Prostate gland (tissue), 2 donors: ENCODE measurements around the gene DHX38. TPM values are rescaled to one million over a fixed set of nuclear protein-coding genes. Genes with fewer than 3 reads are reported as not detected.

ENCODE experiments used
- DNase-seq: peaks from one replicate; pipeline ENCODE4 v3.0.0-alpha.2; 2019; ENCODE audit warnings: low spot score
- H3K27ac ChIP-seq, 2 donors: fragments of 200-600 bp; sonication (generic); 2 replicates each; pipeline ENCODE4 v1.5.1; 2017 to 2019
- H3K27me3 ChIP-seq: fragments of 200-600 bp; sonication (generic); replicated peaks from 2 replicates; pipeline ENCODE4 v1.5.1; 2019; ENCODE audit not compliant: insufficient read depth
- H3K36me3 ChIP-seq, 2 donors: fragments of 200-600 bp; sonication (generic); 1 replicate in 1 of 2; 2 replicates in 1 of 2; pipeline versions ENCODE4 v1.5.1 to v1.8.1; 2017 to 2019
- H3K4me1 ChIP-seq: fragments of 200-600 bp; sonication (generic); replicated peaks from 2 replicates; pipeline ENCODE4 v1.5.1; 2019
- H3K4me3 ChIP-seq, 2 donors: fragments of 200-600 bp; sonication (generic); 2 replicates each; pipeline ENCODE4 v1.5.1; 2017 to 2019
- H3K9me3 ChIP-seq: fragments of 200-600 bp; sonication (generic); 2 replicates; pipeline ENCODE4 v1.5.1; 2017
- CTCF ChIP-seq, 4 experiments: fragments of 200-600 bp in 2 of 4; fragments of 450-650 bp in 2 of 4; sonication (generic) in 2 of 4; IDR thresholded peaks; 1 replicate in 3 of 4; 2 replicates in 1 of 4; pipeline ENCODE4 v1.5.1; 2016 to 2019; ENCODE audit warnings: antibody characterized with exemption in 4 of 4, mild to moderate bottlenecking in 2 of 4, moderate library complexity in 2 of 4
- POLR2A ChIP-seq: fragments of 450-650 bp; IDR thresholded peaks from one replicate; pipeline ENCODE4 v1.6.1; 2016; ENCODE audit warnings: antibody characterized with exemption, mild to moderate bottlenecking
- POLR2AphosphoS5 ChIP-seq: sonication (generic); formaldehyde crosslinking; IDR thresholded peaks from one replicate; pipeline ENCODE4 v1.6.1; 2017; ENCODE audit warnings: antibody characterized with exemption
- WGBS: methylation state at CpG from one replicate; pipeline ENCODE4 v1.1.5; 2018; 5-methylcytosine and 5-hydroxymethylcytosine counted together
- intact Hi-C: fragments of 100-400 bp; cut with DNase I; formaldehyde crosslinking; loops from one replicate; pipeline ENCODE4 v1.14.2; 2022
- total RNA-seq, 2 donors: library from RNA; depleted of rRNA; stranded (reverse); fragments of >200 nt; gene quantifications; one replicate each; pipeline ENCODE4 v1.1.0, GENCODE V29; 2016

DHX38 gene
- total RNA-seq, 2 donors from 2014 or later, result 61.9 to 63.9 TPM

DNA sequence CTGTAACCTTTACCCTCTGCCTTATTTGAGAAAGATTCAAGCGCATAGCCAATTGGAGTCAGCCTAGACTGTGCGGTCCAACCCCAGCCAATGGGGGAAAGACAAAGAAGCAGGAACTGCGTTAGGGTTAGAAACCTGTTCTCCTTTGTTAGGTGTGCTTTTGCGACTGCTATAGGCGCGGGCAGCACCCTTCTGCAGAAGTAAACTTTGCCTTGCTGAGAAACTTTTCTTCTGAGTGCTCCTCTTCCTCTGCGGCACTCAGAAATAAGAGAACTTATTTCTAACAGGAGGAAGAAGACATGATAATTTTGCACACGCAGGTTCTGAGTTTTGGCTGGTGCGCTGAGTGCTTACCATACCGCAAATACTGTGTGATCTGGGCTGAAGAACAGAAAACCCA lies 9.2 kb upstream of the DHX38 start:
- 98% methylated on average over 10 of the region's 10 CpGs for WGBS
- Histone ChIP-seq H3K36me3 (peaks cover 0 to 7% of the 10 kb centered on the region in 2 donors), H3K27ac (no peak overlapping the region), H3K9me3 (no peaks in the 10 kb centered on the region), H3K27me3 (no peaks in the 10 kb centered on the region), H3K4me3 (no peak overlapping the region), H3K4me1 (no peaks in the 10 kb centered on the region)
- no peak for TF ChIP-seq POLR2AphosphoS5
- TF ChIP-seq CTCF (IDR thresholded peaks at IDR 0.05), result no peak
- no peak for TF ChIP-seq POLR2A
- DNase-seq, result no peak
- intact Hi-C loops, result no loop called here

- Histone ChIP-seq H3K27me3 (no peaks in the 10 kb centered on the region), H3K9me3 (no peaks in the 10 kb centered on the region), H3K36me3 (peaks cover 0 to 7% of the 10 kb centered on the region in 2 donors), H3K4me1 (no peaks in the 10 kb centered on the region), H3K4me3 (no peak overlapping the region), H3K27ac (no peak overlapping the region)
- WGBS, result 90% methylated on average over 2 of the region's 2 CpGs
- intact Hi-C loops, result no loop called here
- no peak for TF ChIP-seq POLR2A
- no peak for TF ChIP-seq POLR2AphosphoS5
- TF ChIP-seq CTCF (IDR thresholded peaks at IDR 0.05), result no peak
- no peak for DNase-seq
Measured at GRCh38 chr16:72085002-72085401, 8.6 kb upstream of the DHX38 start.

DNA sequence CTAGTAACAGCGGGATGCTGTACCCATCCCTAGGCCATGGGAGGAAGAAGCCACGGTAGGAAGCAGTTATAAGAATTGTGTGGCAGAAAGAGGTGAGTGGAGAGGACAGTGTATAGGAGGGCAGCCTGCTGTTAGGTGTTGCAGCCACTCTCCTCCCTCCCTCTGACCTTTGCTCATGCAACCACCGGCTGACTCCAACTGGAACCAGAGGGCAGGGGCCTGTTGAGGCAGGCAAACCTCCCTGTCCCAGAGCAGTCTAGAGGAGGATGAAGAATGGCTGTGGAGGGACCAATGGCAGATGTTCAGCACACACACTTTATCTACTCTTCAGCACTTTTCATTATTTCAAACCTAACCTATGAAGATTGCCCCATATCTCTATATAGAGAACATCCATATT lies 2.4 kb upstream of the DHX38 start:
- WGBS, result 79% methylated on average over 3 of the region's 3 CpGs
- no peak for DNase-seq
- Histone ChIP-seq H3K9me3 (no peaks in the 10 kb centered on the region), H3K27me3 (no peaks in the 10 kb centered on the region), H3K4me1 (peaks cover 8% of the 10 kb centered on the region), H3K36me3 (no peaks in the 10 kb centered on the region), H3K27ac (no peak overlapping the region), H3K4me3 (no peak overlapping the region)
- intact Hi-C loops, result loop anchor here (10.0 kb wide), 1 partner anchor 286 kb away; the partner anchor contains the start of gene AP1G1
- TF ChIP-seq POLR2AphosphoS5, result no peak
- TF ChIP-seq CTCF (IDR thresholded peaks at IDR 0.05), result no peak
- TF ChIP-seq POLR2A, result no peak

DNA sequence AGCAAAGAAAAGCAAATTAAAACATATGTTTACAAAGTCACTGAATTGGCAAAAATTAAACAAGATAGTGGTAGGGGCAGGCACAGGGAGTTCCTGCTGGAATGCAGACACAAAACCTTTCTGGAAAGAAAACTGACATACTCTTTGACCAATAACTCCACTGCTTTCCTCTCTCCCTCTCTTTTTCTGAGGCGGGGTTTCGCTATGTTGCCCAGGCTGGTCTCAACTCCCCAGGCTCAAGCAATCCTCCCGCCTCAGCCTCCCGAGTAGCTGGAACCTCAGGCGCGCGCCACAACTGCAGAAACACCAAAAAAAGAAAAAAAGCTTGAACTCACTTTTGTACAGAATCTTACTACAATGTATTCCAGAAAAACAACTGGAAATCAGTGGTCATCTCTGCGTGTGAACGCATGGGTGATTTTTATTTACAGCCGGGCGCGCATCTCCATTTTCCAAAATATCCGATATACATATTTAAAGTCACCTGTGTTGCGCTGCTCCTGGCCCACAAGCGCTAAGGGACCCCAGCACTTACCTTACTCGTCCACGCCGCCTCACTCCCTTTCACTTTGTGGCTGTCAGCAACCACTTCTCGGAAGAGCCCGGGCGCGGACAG lies 707 bp upstream of the DHX38 start:
- TF ChIP-seq CTCF (IDR thresholded peaks at IDR 0.05) (no peak), POLR2AphosphoS5 (no peak), POLR2A (no peak)
- H3K27me3 ChIP-seq, result no peaks in the 10 kb centered on the region
- intact Hi-C loops, result loop anchor here (10.0 kb wide), 1 partner anchor 288 kb away; the partner anchor contains the start of gene AP1G1
- H3K4me3 ChIP-seq, result peak overlapping the region; percentile 76 to 78
- H3K36me3 ChIP-seq, result no peaks in the 10 kb centered on the region
- under 1% methylated on average over 22 of the region's 22 CpGs for WGBS
- DNase-seq, result no peak
- peak overlapping the region; percentile 78 to 83 for H3K27ac ChIP-seq
- no peaks in the 10 kb centered on the region for H3K9me3 ChIP-seq
- H3K4me1 ChIP-seq, result peaks cover 8% of the 10 kb centered on the region

GRCh38 chr16:72094266-72094610 lies 591 bp downstream of the DHX38 start:
- no peaks in the 10 kb centered on the region for H3K27me3 ChIP-seq
- no peak for DNase-seq
- peak overlapping the region; percentile 76 to 78 for H3K4me3 ChIP-seq
- peak overlapping the region; percentile 83 for H3K27ac ChIP-seq
- H3K36me3 ChIP-seq, result peaks cover 0 to under 1% of the 10 kb centered on the region in 2 donors
- peaks cover 8% of the 10 kb centered on the region for H3K4me1 ChIP-seq
- H3K9me3 ChIP-seq, result no peaks in the 10 kb centered on the region
- no peak for TF ChIP-seq CTCF (IDR thresholded peaks at IDR 0.05)
- no peak for TF ChIP-seq POLR2A
- no peak for TF ChIP-seq POLR2AphosphoS5
- WGBS, result 1% methylated on average over 11 of the region's 11 CpGs
- intact Hi-C loops, result loop anchor here (2.0 to 10.0 kb wide), 2 partner anchors 85 to 289 kb away; partner anchors contain the start of genes AP1G1 and DHODH
